K562 (cell line): ENCODE results near the gene LAMTOR4. TPM values are rescaled to one million over a fixed set of nuclear protein-coding genes. Genes with fewer than 3 reads are reported as not detected.
"Not testable (repeated sequence)": the region's sequence is repeated elsewhere in the genome, so short reads cannot be mapped to it uniquely, and the experiment has no call there.

Experiments
- ATAC-seq: fragments of 200-7000 bp; cut with Tn5 transposase; 3 replicates; pipeline ENCODE4 v1.9.1; 2020; ENCODE audit warnings: moderate library complexity
- BruUV-seq: library from RNA; stranded (reverse); fragments of 400-500 nt; replicated peaks from 2 replicates; lab custom pipeline; 2021; lab: Mats Ljungman, UMichigan
- CTCF ChIA-PET: fragments of 300-600 bp; formaldehyde crosslinking; extraction: SDS; loops from one replicate; lab custom pipeline; 2021; ENCODE audit warnings: low intra/inter-chr PET ratio; lab: Yijun Ruan, JAX
- POLR2A ChIA-PET: fragments of 300-600, 350-650 bp; sonication (Branson Sonifier 250); formaldehyde crosslinking; extraction: SDS; loops from one replicate; lab custom pipeline; 2021; ENCODE audit warnings: antibody characterized with exemption, inconsistent platforms; lab: Yijun Ruan, JAX
- DNase-seq, 4 experiments: peaks; one replicate each; pipeline versions ENCODE4 v3.0.0 to v3.0.0-alpha.2; 2011 to 2018; ENCODE audit warnings: low spot score in 3 of 4, mixed read lengths in 3 of 4; ENCODE audit errors: extremely low read depth in 1 of 4
- FAIRE-seq: peaks from 2 replicates; lab custom pipeline; 2011; peaks lifted over from hg19 to GRCh38; lab: Jason Lieb, UNC
- H2AFZ ChIP-seq: 2 replicates; pipeline ENCODE4 v1.6.0; 2011; ENCODE audit warnings: low read depth, low read length, control low read depth, inconsistent platforms
- H3K27ac ChIP-seq: fragments of 200-600 bp; 3 replicates; pipeline ENCODE4 v1.8.0; 2011; ENCODE audit warnings: low read depth, mild to moderate bottlenecking, control low read depth, inconsistent platforms, low read length, moderate library complexity, mixed read lengths; ENCODE audit errors: extremely low read depth
- H3K27me3 ChIP-seq, 2 experiments: fragments of 300-600 bp in 1 of 2; 2 replicates in 1 of 2; 3 replicates in 1 of 2; pipeline versions ENCODE4 v1.6.0 to v1.8.0; 2011; ENCODE audit warnings: inconsistent platforms in 2 of 2, low read length in 2 of 2, mild to moderate bottlenecking in 1 of 2, mixed read lengths in 1 of 2, moderate library complexity in 1 of 2; ENCODE audit not compliant: control insufficient read depth in 2 of 2, insufficient read depth in 2 of 2
- H3K36me3 ChIP-seq: fragments of 300-600 bp; 3 replicates; pipeline ENCODE4 v1.8.0; 2011; ENCODE audit warnings: mild to moderate bottlenecking, low read length, inconsistent platforms; ENCODE audit not compliant: control insufficient read depth, insufficient read depth
- H3K4me1 ChIP-seq, 2 experiments: fragments of 200-600 bp in 1 of 2; replicated peaks in 1 of 2; 2 replicates in 1 of 2; 3 replicates in 1 of 2; pipeline versions ENCODE4 v1.5.1 to v1.8.0; 2011; ENCODE audit warnings: inconsistent platforms in 2 of 2, low read length in 2 of 2, mild to moderate bottlenecking in 1 of 2, mixed read lengths in 1 of 2, moderate library complexity in 1 of 2; ENCODE audit not compliant: control insufficient read depth in 2 of 2, insufficient read depth in 2 of 2
- H3K4me2 ChIP-seq: 2 replicates; pipeline ENCODE4 v1.6.1; 2011; ENCODE audit warnings: low read length, control low read depth, inconsistent platforms, mixed read lengths; ENCODE audit not compliant: insufficient read depth
- H3K4me3 ChIP-seq: fragments of 200-600 bp; sonication (generic), shearing (Covaris generic); 2 replicates; pipeline ENCODE4 v1.5.1; 2016; ENCODE audit warnings: control low read depth, inconsistent platforms
- H3K79me2 ChIP-seq: fragments of 200-600 bp; 3 replicates; pipeline ENCODE4 v1.8.0; 2011; ENCODE audit warnings: low read length, inconsistent platforms; ENCODE audit not compliant: control insufficient read depth, insufficient read depth
- H3K9ac ChIP-seq, 2 experiments: 2 replicates each; pipeline versions ENCODE4 v1.6.0 to v1.6.1; 2011; ENCODE audit warnings: low read depth in 2 of 2, low read length in 2 of 2, control low read depth in 1 of 2, inconsistent platforms in 1 of 2, mild to moderate bottlenecking in 1 of 2, mixed read lengths in 1 of 2; ENCODE audit not compliant: insufficient read depth in 1 of 2
- H3K9me1 ChIP-seq: one replicate; pipeline ENCODE4 v1.6.0; 2011; ENCODE audit warnings: inconsistent platforms, mild to moderate bottlenecking, low read length, moderate library complexity; ENCODE audit not compliant: control insufficient read depth, insufficient read depth
- H3K9me3 ChIP-seq: replicated peaks from 2 replicates; pipeline ENCODE4 v1.5.1; 2011; ENCODE audit warnings: low read depth, low read length, inconsistent platforms; ENCODE audit not compliant: control insufficient read depth, insufficient read depth
- H4K20me1 ChIP-seq: replicated peaks from 2 replicates; pipeline ENCODE4 v1.6.1; 2011; ENCODE audit warnings: low read length, inconsistent platforms, mixed read lengths; ENCODE audit not compliant: control insufficient read depth, insufficient read depth
- CEBPB ChIP-seq: fragments of 450-650 bp; IDR thresholded peaks from 2 replicates; pipeline ENCODE4 v1.6.1; 2016; ENCODE audit warnings: missing genetic modification characterization, missing compliant biosample characterization
- CEBPG ChIP-seq, 3 experiments: fragments of 200-800 bp in 1 of 3; sonication (Bioruptor generic) in 1 of 3; sonication (generic) in 1 of 3; formaldehyde crosslinking in 1 of 3; IDR thresholded peaks in 2 of 3; conservative IDR thresholded peaks in 1 of 3; 2 replicates each; pipeline versions ENCODE4 v1.6.1 to v1.8.0; 2016 to 2022; ENCODE audit warnings: missing compliant biosample characterization in 2 of 3, missing genetic modification characterization in 2 of 3, mild to moderate bottlenecking in 1 of 3, missing genetic modification reagents in 1 of 3
- CHCHD3 ChIP-seq: fragments of 250-450 bp; sonication (Bioruptor Pico); IDR thresholded peaks from 2 replicates; pipeline ENCODE4 v2.1.2; 2022; ENCODE audit warnings: mild to moderate bottlenecking
- CHD1 ChIP-seq: fragments of 200-600 bp; sonication (generic); IDR thresholded peaks from one replicate; pipeline ENCODE4 v1.6.1; 2012; ENCODE audit warnings: mild to moderate bottlenecking, moderate library complexity, low read length, inconsistent platforms
- CHD2 ChIP-seq: IDR thresholded peaks from 2 replicates; pipeline ENCODE4 v1.6.1; 2011; ENCODE audit warnings: low read depth, low read length
- FIP1L1 ChIP-seq: fragments of 200-400 bp; formaldehyde crosslinking; IDR thresholded peaks from 2 replicates; pipeline ENCODE4 v1.6.1; 2018; ENCODE audit warnings: mild to moderate bottlenecking, low read depth, low read length; ENCODE audit not compliant: poor library complexity, severe bottlenecking
- L3MBTL2 ChIP-seq: fragments of 450-650 bp; IDR thresholded peaks from 2 replicates; pipeline ENCODE4 v1.6.1; 2016; ENCODE audit warnings: mild to moderate bottlenecking, moderate library complexity
- ZNF384 ChIP-seq: IDR thresholded peaks from 2 replicates; pipeline ENCODE4 v1.6.1; 2012; ENCODE audit warnings: low read depth, low read length, improper control_type of control experiment
- WGBS: fragments of 100-300 bp; shearing (Covaris generic); methylation state at CpG from one replicate; pipeline ENCODE4 v1.1.6; 2016; ENCODE audit warnings: low coverage, mixed read lengths; ENCODE audit not compliant: insufficient coverage; ENCODE audit errors: missing lambda C conversion rate; 5-methylcytosine and 5-hydroxymethylcytosine counted together
- in situ Hi-C: fragments of 300-500 bp; cut with MboI; formaldehyde crosslinking; loops from 4 replicates; pipeline ENCODE4 v1.15.0; 2018; ENCODE audit warnings: inconsistent platforms, mixed read lengths
- intact Hi-C: fragments of 100-400 bp; cut with micrococcal nuclease; formaldehyde crosslinking; loops from 2 replicates; pipeline ENCODE4 v1.14.2; 2022
- polyA plus RNA-seq, 8 experiments: library from polyadenylated mRNA; depleted of rRNA in 4 of 8; stranded (reverse) in 5 of 8; unstranded in 3 of 8; fragments of >200 nt; fragmentation: Nextera tagmentation in 2 of 8; fragmentation: Illumina TruSeq in 1 of 8; extraction: Ambion mirVana in 2 of 8; extraction: Trizol in 1 of 8; gene quantifications; 2 replicates each; pipeline versions ENCODE4 v1.2.1 to v1.2.3, GENCODE V29; 2011 to 2014; ENCODE audit warnings: inconsistent platforms in 1 of 8, missing spikeins in 1 of 8
- total RNA-seq, 7 experiments: library from RNA; depleted of rRNA in 6 of 7; stranded (reverse); fragments of >200 nt in 6 of 7; fragmentation: Illumina TruSeq in 2 of 7; extraction: Trizol in 2 of 7; gene quantifications; 2 replicates each; pipeline versions ENCODE4 v1.2.1 to v1.2.3, GENCODE V29; 2011 to 2021; ENCODE audit warnings: low replicate concordance in 1 of 7
- TF ChIP-seq, protein P1 (sequence below), 3 experiments: fragments of 200-800 bp in 1 of 3; fragments of 250-450 bp in 1 of 3; fragments of 450-650 bp in 1 of 3; sonication (Bioruptor Pico) in 1 of 3; sonication (Bioruptor generic) in 1 of 3; formaldehyde crosslinking in 1 of 3; IDR thresholded peaks; 2 replicates each; pipeline versions ENCODE4 v1.6.1 to v1.8.0; 2016 to 2022; ENCODE audit warnings: mild to moderate bottlenecking in 2 of 3, missing genetic modification characterization in 2 of 3, missing compliant biosample characterization in 1 of 3, moderate library complexity in 1 of 3

LAMTOR4 gene
- total and polyA plus RNA-seq, 9 of the 15 experiments (the other 6 are each of a cell fraction or from before 2014, with no cell fraction given), result 79.6 to 314 (median 195) TPM

DNA sequence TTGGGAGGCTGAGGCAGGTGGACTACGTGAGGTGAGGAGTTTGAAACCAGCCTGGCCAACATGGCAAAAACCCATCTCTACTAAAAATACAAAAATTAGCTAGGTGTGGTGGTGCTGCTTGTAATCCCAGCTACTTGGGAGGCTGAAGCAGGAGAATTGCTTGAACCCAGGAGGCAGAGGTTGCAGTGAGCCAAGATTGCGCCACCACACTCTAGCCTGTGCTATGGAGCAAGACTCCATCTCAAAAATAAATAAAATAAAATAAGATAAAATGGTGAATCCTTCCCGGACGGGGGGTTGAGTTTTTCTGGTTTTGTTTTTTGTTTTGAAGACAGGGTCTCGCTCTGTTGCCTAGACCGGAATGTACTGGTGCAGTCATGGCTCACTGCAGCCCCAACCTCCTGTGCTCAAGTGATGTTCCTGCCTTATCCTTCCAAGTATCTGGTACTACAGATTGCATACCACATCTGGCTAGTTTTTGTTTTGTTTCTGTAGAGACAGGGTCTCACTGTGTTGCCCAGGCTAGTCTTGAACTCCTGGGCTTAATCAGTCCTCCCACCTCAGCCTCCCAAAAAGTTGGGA is 43.7 kb downstream of the LAMTOR4 start:
- H4K20me1 ChIP-seq; H3K27ac ChIP-seq; in situ Hi-C loops; DNase-seq; H3K27me3 ChIP-seq; intact Hi-C loops; H3K4me2 ChIP-seq; FAIRE-seq; H3K4me3 ChIP-seq; H2AFZ ChIP-seq; CTCF ChIA-PET; H3K9me3 ChIP-seq; H3K79me2 ChIP-seq; H3K9me1 ChIP-seq; H3K9ac ChIP-seq; H3K36me3 ChIP-seq; BruUV-seq; ATAC-seq; TF ChIP-seq CEBPG (CRISPR knock-in tag; IDR thresholded peaks at IDR 0.05): not testable (repeated sequence)
- POLR2A ChIA-PET, result interaction anchor here (0.9 kb wide), 1 partner anchor 11 kb away, joined by 3 read pairs; no protein-coding TSS in a partner anchor
- peak; percentile 72 for TF ChIP-seq CEBPB
- 0 out of 4 replicates have a peak, but pooled peaks of 1 of the 2 experiments have one; percentile 19 for TF ChIP-seq CEBPG (tag; conservative IDR thresholded peaks at IDR 0.05 in 1 of 2, IDR thresholded peaks at IDR 0.05 in 1 of 2)
- WGBS, result 64% methylated on average over 6 of the region's 6 CpGs
- H3K4me1 ChIP-seq, result peaks cover 0 to 11% of the 10 kb centered on the region in 2 experiments; a peak in 3 of 5 replicates

DNA sequence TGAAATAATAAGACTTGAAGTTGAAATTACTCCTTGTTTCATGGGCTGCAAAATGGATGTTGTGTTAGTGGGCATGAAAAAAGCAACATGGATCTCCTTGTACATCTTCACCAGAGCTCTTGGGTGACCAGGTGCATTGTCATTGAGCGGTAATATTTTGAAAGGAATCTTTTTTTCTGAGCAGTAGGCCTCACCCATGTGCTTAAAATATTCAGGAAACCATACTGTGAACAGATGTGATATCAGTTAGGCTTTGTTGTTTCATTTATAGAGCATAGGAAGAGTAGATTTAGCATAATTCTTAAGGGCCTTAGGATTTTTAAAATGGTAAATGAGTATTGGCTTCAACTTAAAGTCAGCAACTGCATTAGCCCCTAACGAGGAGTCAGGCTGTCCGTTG is 44.3 kb downstream of the LAMTOR4 start:
- POLR2A ChIA-PET, result interaction anchor here (0.6 to 0.9 kb wide), 2 partner anchors 11 to 252 kb away, joined by 3 read pairs; no protein-coding TSS in a partner anchor
- 68% methylated on average over 3 of the region's 3 CpGs for WGBS
- no peaks in the 10 kb centered on the region for H3K27me3 ChIP-seq
- no peak for FAIRE-seq
- no peaks in the 10 kb centered on the region for H4K20me1 ChIP-seq
- no peak overlapping the region for H3K4me3 ChIP-seq
- in situ Hi-C loops, result no loop called here
- no TSS peak for BruUV-seq
- no peak for ATAC-seq
- no peak overlapping the region for H3K4me2 ChIP-seq
- H3K9me1 ChIP-seq, result no peaks in the 10 kb centered on the region
- H3K36me3 ChIP-seq, result no peaks in the 10 kb centered on the region
- intact Hi-C loops, result no loop called here
- peaks cover 0 to 11% of the 10 kb centered on the region in 2 experiments; a peak in 3 of 5 replicates for H3K4me1 ChIP-seq
- no peak overlapping the region for H3K27ac ChIP-seq
- H3K9ac ChIP-seq, result no peak overlapping the region
- CTCF ChIA-PET, result no interaction called here
- DNase-seq, result no peak
- no peaks in the 10 kb centered on the region for H3K9me3 ChIP-seq
- peak overlapping the region; percentile 29; the same call in 1 of the 2 replicates for H2AFZ ChIP-seq
- no peaks in the 10 kb centered on the region for H3K79me2 ChIP-seq
- no peak for TF ChIP-seq CHCHD3
- TF ChIP-seq CHD2, result no peak
- peak; percentile 26; the same call in 1 of the 2 replicates for TF ChIP-seq L3MBTL2
- TF ChIP-seq ZNF384, result no peak
- no peak for TF ChIP-seq CHD1
- TF ChIP-seq, protein P1, sequence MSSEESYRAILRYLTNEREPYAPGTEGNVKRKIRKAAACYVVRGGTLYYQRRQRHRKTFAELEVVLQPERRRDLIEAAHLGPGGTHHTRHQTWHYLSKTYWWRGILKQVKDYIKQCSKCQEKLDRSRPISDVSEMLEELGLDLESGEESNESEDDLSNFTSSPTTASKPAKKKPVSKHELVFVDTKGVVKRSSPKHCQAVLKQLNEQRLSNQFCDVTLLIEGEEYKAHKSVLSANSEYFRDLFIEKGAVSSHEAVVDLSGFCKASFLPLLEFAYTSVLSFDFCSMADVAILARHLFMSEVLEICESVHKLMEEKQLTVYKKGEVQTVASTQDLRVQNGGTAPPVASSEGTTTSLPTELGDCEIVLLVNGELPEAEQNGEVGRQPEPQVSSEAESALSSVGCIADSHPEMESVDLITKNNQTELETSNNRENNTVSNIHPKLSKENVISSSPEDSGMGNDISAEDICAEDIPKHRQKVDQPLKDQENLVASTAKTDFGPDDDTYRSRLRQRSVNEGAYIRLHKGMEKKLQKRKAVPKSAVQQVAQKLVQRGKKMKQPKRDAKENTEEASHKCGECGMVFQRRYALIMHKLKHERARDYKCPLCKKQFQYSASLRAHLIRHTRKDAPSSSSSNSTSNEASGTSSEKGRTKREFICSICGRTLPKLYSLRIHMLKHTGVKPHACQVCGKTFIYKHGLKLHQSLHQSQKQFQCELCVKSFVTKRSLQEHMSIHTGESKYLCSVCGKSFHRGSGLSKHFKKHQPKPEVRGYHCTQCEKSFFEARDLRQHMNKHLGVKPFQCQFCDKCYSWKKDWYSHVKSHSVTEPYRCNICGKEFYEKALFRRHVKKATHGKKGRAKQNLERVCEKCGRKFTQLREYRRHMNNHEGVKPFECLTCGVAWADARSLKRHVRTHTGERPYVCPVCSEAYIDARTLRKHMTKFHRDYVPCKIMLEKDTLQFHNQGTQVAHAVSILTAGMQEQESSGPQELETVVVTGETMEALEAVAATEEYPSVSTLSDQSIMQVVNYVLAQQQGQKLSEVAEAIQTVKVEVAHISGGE (CRISPR knock-in tag; IDR thresholded peaks at IDR 0.05), result no peak
- no peak for TF ChIP-seq FIP1L1
